Measurements from ENCODE around the gene MGAT5B. TPM values are rescaled to one million over a fixed set of nuclear protein-coding genes. Genes with fewer than 3 reads are reported as not detected.

Gene MGAT5B
- total RNA-seq, 6 experiments from 2014 or later: 0.16 TPM; not detected in 5

DNA sequence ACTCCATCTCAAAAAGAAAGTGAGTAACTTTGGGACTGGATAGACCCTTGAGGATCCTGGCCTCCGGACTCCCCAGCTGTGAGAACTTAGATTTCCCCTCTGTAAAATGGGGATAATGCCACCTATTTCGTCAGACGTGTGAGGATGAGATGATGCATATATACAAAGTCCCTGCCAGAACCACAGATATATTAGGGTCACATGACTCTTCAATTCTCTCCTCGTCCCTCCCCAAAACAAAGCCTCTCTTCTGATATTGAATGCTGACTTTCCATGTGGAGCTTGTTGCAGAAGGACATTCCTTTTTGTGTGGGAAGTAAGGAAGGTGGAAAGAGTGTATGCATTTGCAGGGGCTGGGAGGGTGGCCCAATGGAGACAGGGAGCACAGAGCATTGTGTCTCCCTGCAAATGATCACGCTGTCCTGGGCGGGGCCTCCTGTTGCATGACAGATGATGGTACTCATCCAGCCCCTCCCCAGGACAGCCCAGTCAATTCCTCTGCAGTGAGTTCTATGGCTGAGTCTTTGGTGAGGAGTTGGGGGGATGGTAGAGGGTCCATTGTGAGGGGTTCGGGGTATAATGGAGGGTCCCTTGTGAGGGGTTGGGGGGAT lies 35.1 kb upstream of the MGAT5B start:
- TF ChIP-seq, protein P1, sequence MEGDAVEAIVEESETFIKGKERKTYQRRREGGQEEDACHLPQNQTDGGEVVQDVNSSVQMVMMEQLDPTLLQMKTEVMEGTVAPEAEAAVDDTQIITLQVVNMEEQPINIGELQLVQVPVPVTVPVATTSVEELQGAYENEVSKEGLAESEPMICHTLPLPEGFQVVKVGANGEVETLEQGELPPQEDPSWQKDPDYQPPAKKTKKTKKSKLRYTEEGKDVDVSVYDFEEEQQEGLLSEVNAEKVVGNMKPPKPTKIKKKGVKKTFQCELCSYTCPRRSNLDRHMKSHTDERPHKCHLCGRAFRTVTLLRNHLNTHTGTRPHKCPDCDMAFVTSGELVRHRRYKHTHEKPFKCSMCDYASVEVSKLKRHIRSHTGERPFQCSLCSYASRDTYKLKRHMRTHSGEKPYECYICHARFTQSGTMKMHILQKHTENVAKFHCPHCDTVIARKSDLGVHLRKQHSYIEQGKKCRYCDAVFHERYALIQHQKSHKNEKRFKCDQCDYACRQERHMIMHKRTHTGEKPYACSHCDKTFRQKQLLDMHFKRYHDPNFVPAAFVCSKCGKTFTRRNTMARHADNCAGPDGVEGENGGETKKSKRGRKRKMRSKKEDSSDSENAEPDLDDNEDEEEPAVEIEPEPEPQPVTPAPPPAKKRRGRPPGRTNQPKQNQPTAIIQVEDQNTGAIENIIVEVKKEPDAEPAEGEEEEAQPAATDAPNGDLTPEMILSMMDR (IDR thresholded peaks at IDR 0.05): no peak
- TF ChIP-seq POLR2A (IDR thresholded peaks at IDR 0.05): no peak
- intact Hi-C loops (cut with DNase I): no loop called here
- DNase-seq (no peak), ATAC-seq (no peak)
- WGBS (ENCODE audit: insufficient coverage, low coverage, low lambda C conversion rate, missing lambda C conversion rate): 67% methylated on average over 6 of the region's 7 CpGs
- Histone ChIP-seq H3K27me3 (no peaks in the 10 kb centered on the region), H3K4me1 (no peaks in the 10 kb centered on the region), H3K27ac (no peak overlapping the region), H3K9me3 (no peaks in the 10 kb centered on the region), H3K4me3 (no peak overlapping the region), H3K36me3 (no peaks in the 10 kb centered on the region)

DNA sequence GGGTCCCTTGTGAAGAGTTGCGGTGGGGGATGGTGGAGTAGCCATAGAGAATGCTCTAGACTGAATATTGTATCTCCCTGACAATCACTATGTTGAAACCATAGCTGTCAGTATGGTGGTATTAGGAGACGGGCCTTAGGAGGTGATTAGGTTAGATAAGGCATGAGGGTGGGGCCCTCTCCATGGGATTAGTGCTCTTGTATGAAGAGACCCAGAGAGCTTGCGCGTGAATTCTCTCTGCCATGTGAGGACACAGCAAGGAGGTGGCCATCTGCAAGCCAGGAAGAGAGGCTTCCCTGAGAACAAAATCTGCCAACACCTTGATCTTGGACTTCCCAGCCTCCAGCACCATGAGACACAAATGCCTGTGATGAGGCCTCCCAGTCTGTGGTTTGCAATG lies 34.5 kb upstream of the MGAT5B start:
- no peak for DNase-seq
- Histone ChIP-seq H3K4me1 (no peaks in the 10 kb centered on the region), H3K36me3 (no peaks in the 10 kb centered on the region), H3K27ac (no peak overlapping the region), H3K9me3 (no peaks in the 10 kb centered on the region), H3K4me3 (no peak overlapping the region), H3K27me3 (no peaks in the 10 kb centered on the region)
- ATAC-seq: no peak
- 50% methylated on average over 1 of the region's 4 CpGs for WGBS (ENCODE audit: insufficient coverage, low coverage, low lambda C conversion rate, missing lambda C conversion rate)
- intact Hi-C loops (cut with DNase I): no loop called here
- TF ChIP-seq, protein P1 (IDR thresholded peaks at IDR 0.05): no peak
- no peak for TF ChIP-seq POLR2A (IDR thresholded peaks at IDR 0.05)

DNA sequence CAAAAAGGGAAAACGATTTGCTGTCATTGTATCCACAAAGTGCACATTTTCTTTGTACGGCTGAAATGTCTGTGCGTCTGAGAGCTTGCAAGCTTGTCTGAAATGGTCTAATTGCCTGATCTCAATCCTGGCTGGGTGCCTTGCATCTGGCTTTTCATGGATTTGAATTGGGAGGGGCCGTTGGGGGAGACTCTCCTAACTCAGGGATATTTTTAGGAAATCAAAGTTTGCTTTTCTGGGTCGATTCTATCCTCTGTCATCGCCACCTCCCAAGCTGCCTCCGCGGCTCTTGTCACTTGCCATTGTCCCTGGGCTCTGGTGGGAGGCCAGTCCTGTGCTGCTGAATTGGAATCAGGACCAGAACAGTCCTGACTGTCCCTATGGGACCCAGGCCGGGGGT lies 33.3 kb upstream of the MGAT5B start:
- ATAC-seq (no peak), DNase-seq (no peak)
- no peak for TF ChIP-seq POLR2A (IDR thresholded peaks at IDR 0.05)
- TF ChIP-seq, protein P1 (IDR thresholded peaks at IDR 0.05): no peak
- 36% methylated on average over 4 of the region's 9 CpGs for WGBS (ENCODE audit: insufficient coverage, low coverage, low lambda C conversion rate, missing lambda C conversion rate)
- Histone ChIP-seq H3K27ac (no peak overlapping the region), H3K4me1 (no peaks in the 10 kb centered on the region), H3K36me3 (no peaks in the 10 kb centered on the region), H3K4me3 (no peak overlapping the region), H3K9me3 (no peaks in the 10 kb centered on the region), H3K27me3 (no peaks in the 10 kb centered on the region)
- intact Hi-C loops (cut with DNase I): no loop called here

DNA sequence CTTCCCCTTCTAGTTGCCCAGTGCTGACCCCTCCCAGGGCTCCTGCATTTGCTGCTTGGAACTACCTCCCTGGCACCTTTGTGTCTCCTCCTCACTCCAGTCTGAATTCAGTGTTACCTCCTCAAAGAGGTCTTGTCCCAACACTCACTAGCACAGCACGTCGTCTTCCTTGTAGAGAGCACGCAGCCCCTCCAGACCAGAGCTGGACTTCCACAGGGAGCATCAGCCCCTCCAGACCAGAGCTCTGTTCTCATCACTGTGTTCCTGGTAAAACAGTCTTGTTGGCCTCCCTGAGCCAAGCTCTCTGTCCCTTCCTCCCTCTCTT lies 27.8 kb upstream of the MGAT5B start:
- ATAC-seq: no peak
- Histone ChIP-seq H3K27me3 (no peaks in the 10 kb centered on the region), H3K9me3 (no peaks in the 10 kb centered on the region), H3K4me3 (no peak overlapping the region), H3K27ac (no peak overlapping the region), H3K36me3 (no peaks in the 10 kb centered on the region), H3K4me1 (no peaks in the 10 kb centered on the region)
- no peak for TF ChIP-seq POLR2A (IDR thresholded peaks at IDR 0.05)
- TF ChIP-seq, protein P1 (IDR thresholded peaks at IDR 0.05): no peak
- intact Hi-C loops (cut with DNase I): no loop called here
- WGBS (ENCODE audit: insufficient coverage, low coverage, low lambda C conversion rate, missing lambda C conversion rate): 16% methylated on average over 3 of the region's 3 CpGs
- DNase-seq: no peak
